Measurements from ENCODE around the gene SREBF1. TPM values are rescaled to one million over a fixed set of nuclear protein-coding genes. Genes with fewer than 3 reads are reported as not detected.

The SREBF1 gene
- total and polyA plus RNA-seq, 2 of the 4 experiments (the other 2 are of a cell fraction) = 3.4 to 20.4 TPM

- no peaks in the 10 kb centered on the region for H3K9me3 ChIP-seq (ENCODE audit: control insufficient read depth, insufficient read depth, low read length)
- no peak for TF ChIP-seq RAD21 (IDR thresholded peaks at IDR 0.05; ENCODE audit: low read length)
- H2BK20ac ChIP-seq (ENCODE audit: low read depth, low read length) = no peak overlapping the region
- intact Hi-C loops (cut with micrococcal nuclease) = no loop called here
- no peak overlapping the region for H3K4ac ChIP-seq (ENCODE audit: low read depth, low read length)
- no peak overlapping the region for H3K27ac ChIP-seq (ENCODE audit: insufficient read depth, low read length)
- no peaks in the 10 kb centered on the region for H3K27me3 ChIP-seq (ENCODE audit: control insufficient read depth, insufficient read depth, low read length)
- DNase-seq = no peak
- no peak overlapping the region for H2AFZ ChIP-seq (replicated peaks; ENCODE audit: low read length, poor library complexity)
- H3K9me1 ChIP-seq (ENCODE audit: insufficient read depth, low read length) = peaks cover 5% of the 10 kb centered on the region
- ATAC-seq (ENCODE audit: low read depth) = no peak
- WGBS, 2 experiments (ENCODE audit: extremely low coverage in 2 of 2, insufficient read length in 1 of 2) = 100% methylated on average over 1 of the region's 2 CpGs; no CpG with 5 or more reads in 1 of the 2 experiments
- H3K23ac ChIP-seq (ENCODE audit: low read depth, low read length) = peak overlapping the region; percentile 14; the same call in 1 of the 2 replicates
- no peak overlapping the region for H4K8ac ChIP-seq (ENCODE audit: low read depth in 2 of 2, low read length in 2 of 2)
- H4K20me1 ChIP-seq (ENCODE audit: insufficient read depth, low read length) = no peaks in the 10 kb centered on the region
- dilution Hi-C loops (cut with HindIII; ENCODE audit: low sequenced_read_pairs, unreplicated experiment) = no loop called here
- H3K14ac ChIP-seq (replicated peaks; ENCODE audit: low read depth, low read length) = no peak overlapping the region
- H3K36me3 ChIP-seq (ENCODE audit: control insufficient read depth, insufficient read depth, low read length) = peaks cover 2% of the 10 kb centered on the region; the same call in 1 of the 2 replicates
- ChIA-PET CTCF (interaction anchor here (0.5 to 0.6 kb wide), 2 partner anchors 44 to 1405 kb away, joined by 5 to 7 read pairs; no protein-coding TSS in a partner anchor), POLR2A (ENCODE audit: unreplicated experiment) (no interaction called here)
- no peak overlapping the region for H3K56ac ChIP-seq (ENCODE audit: extremely low read depth, insufficient read depth, low read length)
- in situ Hi-C loops (cut with MboI; ENCODE audit: low sequenced_read_pairs) = loop anchor here (5.0 kb wide), 1 partner anchor 179 kb away; no protein-coding TSS in a partner anchor
- no peak overlapping the region for H2AK5ac ChIP-seq (ENCODE audit: low read depth, low read length)
- no TSS peak for BruUV-seq (replicated peaks)
- peak overlapping the region; percentile 23 for H2AK9ac ChIP-seq (replicated peaks; ENCODE audit: low read depth, low read length, poor library complexity)
- no peak overlapping the region for H2BK5ac ChIP-seq (ENCODE audit: low read depth, low read length, poor library complexity, severe bottlenecking)
- H4K5ac ChIP-seq (ENCODE audit: low read depth, low read length) = no peak overlapping the region
- H3K9ac ChIP-seq (ENCODE audit: low read depth, low read length) = no peak overlapping the region
- H2BK120ac ChIP-seq (ENCODE audit: low read depth, low read length) = no peak overlapping the region
- H2BK15ac ChIP-seq (ENCODE audit: low read depth, low read length) = no peak overlapping the region
- no peak overlapping the region for H3K4me3 ChIP-seq (ENCODE audit: insufficient read depth, low read depth, low read length)
- peaks cover 6% of the 10 kb centered on the region; the same call in 1 of the 2 replicates for H3K4me1 ChIP-seq (ENCODE audit: control insufficient read depth, insufficient read depth, low read length)
- no peaks in the 10 kb centered on the region; a peak in 1 of 4 replicates for H3K79me1 ChIP-seq (ENCODE audit: low read depth in 1 of 2, low read length in 2 of 2)
- no peak overlapping the region for H3K4me2 ChIP-seq (ENCODE audit: low read depth, low read length)
- H3K18ac ChIP-seq (ENCODE audit: low read depth, low read length) = no peak overlapping the region
- no peak overlapping the region for H4K91ac ChIP-seq (ENCODE audit: insufficient read depth, low read depth, low read length)
Observed at GRCh38 chr17:17856386-17856785, 19.6 kb upstream of the SREBF1 start.

Measured in IMR-90 (cell line).